Effector memory CD8-positive, alpha-beta T cell (primary cell): Measurements from ENCODE around the gene TARBP1.

ENCODE experiments used
- ATAC-seq: fragments of 150-1000 bp; cut with Tn5 transposase; replicated peaks from 2 replicates; pipeline ENCODE4 v1.10.0; 2021; ENCODE audit warnings: mild to moderate bottlenecking, moderate library complexity
- DNase-seq, 3 experiments: peaks; one replicate each; pipeline ENCODE4 v3.0.0; 2021
- H3K27ac Mint-ChIP-seq, 2 donors: one replicate each; pipeline ENCODE4 v1.8.0; 2022; ENCODE audit warnings: mild to moderate bottlenecking in 2 of 2, mixed read lengths in 2 of 2, moderate library complexity in 2 of 2
- H3K27me3 Mint-ChIP-seq, 2 donors: one replicate each; pipeline ENCODE4 v1.8.0; 2022; ENCODE audit warnings: mixed read lengths in 2 of 2
- H3K36me3 Mint-ChIP-seq: one replicate; pipeline ENCODE4 v1.8.0; 2022; ENCODE audit warnings: mild to moderate bottlenecking, moderate library complexity, mixed read lengths; ENCODE audit not compliant: insufficient read depth
- H3K4me1 Mint-ChIP-seq, 2 donors: one replicate each; pipeline ENCODE4 v1.8.0; 2022; ENCODE audit warnings: low read depth in 2 of 2, mixed read lengths in 2 of 2
- H3K4me3 Mint-ChIP-seq, 2 donors: one replicate each; pipeline ENCODE4 v1.8.0; 2022; ENCODE audit warnings: mild to moderate bottlenecking in 2 of 2, mixed read lengths in 2 of 2, moderate library complexity in 2 of 2
- H3K9me3 Mint-ChIP-seq, 2 donors: one replicate each; pipeline ENCODE4 v1.8.0; 2022; ENCODE audit warnings: mixed read lengths in 2 of 2

Gene TARBP1

DNA sequence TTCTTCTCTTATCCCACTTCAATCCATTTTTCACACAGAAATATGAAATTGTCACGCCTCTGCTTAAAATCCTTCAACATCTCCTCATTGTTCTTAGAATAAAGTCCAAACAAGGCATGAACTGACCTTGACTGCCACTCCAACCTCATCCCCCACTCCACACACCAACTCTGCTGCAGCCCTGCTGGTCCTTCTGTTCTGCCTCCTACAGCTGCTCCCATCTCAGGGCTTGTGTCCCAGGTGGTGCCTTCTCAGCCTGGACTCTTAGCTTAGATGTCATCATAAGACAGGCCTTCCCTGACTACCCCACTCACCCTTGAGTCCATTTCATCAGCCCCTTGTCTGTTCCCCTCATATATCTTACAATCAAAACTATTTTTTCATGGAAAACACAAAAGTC is 10.4 kb downstream of the TARBP1 start:
- Mint-ChIP-seq H3K4me1 (peaks cover 0 to 6% of the 10 kb centered on the region in 2 donors), H3K27ac (no peak overlapping the region), H3K9me3 (no peaks in the 10 kb centered on the region), H3K4me3 (no peak overlapping the region), H3K27me3 (no peaks in the 10 kb centered on the region), H3K36me3 (peaks cover 25% of the 10 kb centered on the region)
- DNase-seq (no peak), ATAC-seq (no peak)

DNA sequence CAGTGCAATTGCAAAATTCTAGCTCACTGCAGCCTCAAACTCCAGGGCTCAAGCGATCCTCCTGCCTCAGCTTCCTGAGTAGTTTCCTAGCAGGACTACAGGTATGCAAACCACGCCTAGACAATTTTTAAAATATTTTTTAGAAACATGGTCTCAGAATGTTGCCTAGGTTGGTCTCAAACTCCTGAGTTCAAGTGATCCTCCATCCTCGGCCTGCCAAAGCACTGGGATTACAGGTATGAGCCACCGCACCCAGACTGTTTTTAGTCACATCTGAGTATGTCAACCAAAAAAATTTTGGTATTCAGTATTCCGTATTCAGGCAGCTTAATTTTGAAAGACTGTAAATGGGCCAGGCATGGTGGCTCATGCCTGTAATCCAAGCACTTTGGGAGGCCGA is 11.2 kb downstream of the TARBP1 start:
- Mint-ChIP-seq H3K4me3 (no peak overlapping the region), H3K27ac (no peak overlapping the region), H3K27me3 (no peaks in the 10 kb centered on the region), H3K9me3 (no peaks in the 10 kb centered on the region), H3K36me3 (peaks cover 30% of the 10 kb centered on the region), H3K4me1 (no peaks in the 10 kb centered on the region)
- DNase-seq (no peak), ATAC-seq (no peak)

DNA sequence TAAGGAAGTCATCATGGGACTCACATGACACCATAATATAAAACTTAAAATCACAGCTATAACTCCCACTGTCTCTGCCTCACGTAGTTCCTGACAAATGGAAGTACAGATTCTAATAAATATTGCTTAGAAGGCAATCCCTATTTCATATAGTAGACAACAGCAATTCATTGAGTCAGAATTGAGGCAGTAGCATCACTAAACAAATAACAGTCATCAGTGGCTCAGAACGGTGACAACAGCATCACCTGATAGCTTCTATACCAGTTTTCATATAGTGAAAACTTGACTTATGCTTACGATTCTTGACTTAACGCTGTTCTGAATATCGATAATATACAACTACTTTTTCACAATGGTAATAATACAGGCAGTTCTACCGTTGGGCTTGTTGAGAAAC is 12.0 kb downstream of the TARBP1 start:
- H3K36me3 Mint-ChIP-seq = peaks cover 37% of the 10 kb centered on the region
- DNase-seq (no peak), ATAC-seq (no peak)
- no peak overlapping the region for H3K27ac Mint-ChIP-seq
- H3K4me1 Mint-ChIP-seq = no peaks in the 10 kb centered on the region
- no peaks in the 10 kb centered on the region for H3K9me3 Mint-ChIP-seq
- H3K4me3 Mint-ChIP-seq = no peak overlapping the region
- no peaks in the 10 kb centered on the region for H3K27me3 Mint-ChIP-seq

DNA sequence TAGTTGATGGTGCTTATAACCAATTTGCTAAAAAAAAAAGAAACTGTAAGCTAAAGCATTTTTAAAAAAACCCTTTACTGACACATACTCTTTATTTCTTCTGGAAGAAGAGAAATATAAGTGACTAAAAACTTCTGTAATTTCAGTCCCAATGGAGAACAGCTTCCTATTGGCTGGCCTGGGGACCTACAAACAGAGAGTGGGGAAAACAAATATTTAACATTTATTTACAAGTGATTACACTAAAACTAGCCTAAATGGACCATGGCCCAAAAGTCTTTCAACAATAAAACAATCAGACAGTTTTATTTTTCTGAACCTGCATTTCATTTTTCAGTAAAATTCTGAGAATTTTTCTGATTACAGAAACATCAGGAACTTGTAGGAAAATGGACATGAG is 15.2 kb downstream of the TARBP1 start:
- ATAC-seq = no peak
- Mint-ChIP-seq H3K36me3 (peaks cover 38% of the 10 kb centered on the region), H3K27ac (no peak overlapping the region), H3K9me3 (no peaks in the 10 kb centered on the region), H3K4me3 (no peak overlapping the region), H3K27me3 (no peaks in the 10 kb centered on the region), H3K4me1 (no peaks in the 10 kb centered on the region)
- DNase-seq = no peak

DNA sequence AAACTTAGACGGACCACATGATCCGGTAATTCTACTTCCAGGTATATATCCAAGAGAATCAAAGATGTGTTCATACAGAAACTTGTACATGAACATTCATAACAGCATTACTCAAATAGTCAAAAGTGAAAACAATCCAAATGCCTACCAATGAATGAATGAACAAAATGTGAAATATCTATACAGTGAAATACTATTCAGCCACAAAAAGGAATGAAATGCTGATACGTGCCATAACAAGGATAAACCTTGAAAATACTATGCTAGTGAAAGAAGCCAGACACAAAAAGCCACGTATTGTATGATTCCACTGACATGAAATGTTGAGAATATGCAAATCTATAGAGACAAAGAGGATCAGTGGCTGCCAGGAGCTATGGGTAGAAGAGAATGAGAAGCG is 18.3 kb downstream of the TARBP1 start:
- peaks cover 36% of the 10 kb centered on the region for H3K36me3 Mint-ChIP-seq
- H3K4me3 Mint-ChIP-seq = no peak overlapping the region
- H3K27me3 Mint-ChIP-seq = no peaks in the 10 kb centered on the region
- no peaks in the 10 kb centered on the region for H3K9me3 Mint-ChIP-seq
- no peaks in the 10 kb centered on the region for H3K4me1 Mint-ChIP-seq
- DNase-seq (no peak), ATAC-seq (no peak)
- no peak overlapping the region for H3K27ac Mint-ChIP-seq

DNA sequence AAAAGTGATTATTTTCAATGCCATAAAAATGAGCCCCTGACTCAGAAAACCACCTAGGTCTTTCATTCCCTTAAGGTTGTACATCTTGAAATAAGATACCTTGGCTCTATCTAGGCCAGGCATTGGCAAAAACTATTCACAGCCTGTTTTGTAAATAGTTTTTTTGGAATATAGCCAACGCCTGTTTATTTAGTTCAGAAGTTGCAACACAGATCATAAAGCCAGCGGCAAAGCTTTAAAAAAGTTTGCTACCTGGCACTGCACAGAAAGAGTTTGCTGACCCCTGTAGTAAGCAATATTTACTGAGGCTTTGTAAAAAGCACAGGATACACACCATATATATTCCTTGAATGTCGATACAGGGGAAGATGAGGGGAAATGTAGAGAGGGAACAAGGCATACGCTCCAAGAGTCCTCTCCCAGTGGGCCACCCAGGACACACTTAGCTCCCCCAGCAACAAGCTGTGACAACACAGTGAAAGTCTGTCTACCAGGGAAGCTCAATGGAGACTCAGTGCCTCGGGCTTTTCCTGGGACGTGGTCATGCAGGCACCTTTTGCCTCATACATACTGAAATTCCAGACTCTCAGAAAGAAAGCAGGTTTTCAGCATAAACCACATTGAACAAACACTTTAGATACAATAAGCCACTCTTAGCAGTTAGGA is 20.5 kb downstream of the TARBP1 start:
- peaks cover 32% of the 10 kb centered on the region for H3K36me3 Mint-ChIP-seq
- ATAC-seq (no peak), DNase-seq (no peak)
- H3K4me1 Mint-ChIP-seq = no peaks in the 10 kb centered on the region
- no peak overlapping the region for H3K27ac Mint-ChIP-seq
- no peaks in the 10 kb centered on the region for H3K27me3 Mint-ChIP-seq
- H3K9me3 Mint-ChIP-seq = no peaks in the 10 kb centered on the region
- H3K4me3 Mint-ChIP-seq = no peak overlapping the region

DNA sequence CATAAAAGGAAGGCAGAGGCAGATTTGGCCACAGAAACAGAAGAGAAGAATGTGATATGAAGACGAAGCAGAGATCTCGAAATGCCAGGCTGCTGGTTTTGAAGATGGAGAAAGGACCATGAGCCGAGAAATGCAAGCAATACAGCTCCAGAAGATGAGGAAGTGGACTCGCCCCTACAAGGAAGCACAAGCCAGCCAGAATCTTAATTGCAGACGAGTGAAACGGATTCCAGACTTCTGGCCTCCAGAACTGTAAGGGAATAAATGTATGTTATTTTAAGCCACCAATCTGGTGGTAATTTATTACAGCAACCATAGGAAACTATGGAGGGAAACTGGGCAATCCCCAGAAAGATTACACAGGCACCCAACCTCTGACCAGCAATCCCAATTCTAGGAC is 24.1 kb downstream of the TARBP1 start:
- peaks cover 24% of the 10 kb centered on the region for H3K36me3 Mint-ChIP-seq

DNA sequence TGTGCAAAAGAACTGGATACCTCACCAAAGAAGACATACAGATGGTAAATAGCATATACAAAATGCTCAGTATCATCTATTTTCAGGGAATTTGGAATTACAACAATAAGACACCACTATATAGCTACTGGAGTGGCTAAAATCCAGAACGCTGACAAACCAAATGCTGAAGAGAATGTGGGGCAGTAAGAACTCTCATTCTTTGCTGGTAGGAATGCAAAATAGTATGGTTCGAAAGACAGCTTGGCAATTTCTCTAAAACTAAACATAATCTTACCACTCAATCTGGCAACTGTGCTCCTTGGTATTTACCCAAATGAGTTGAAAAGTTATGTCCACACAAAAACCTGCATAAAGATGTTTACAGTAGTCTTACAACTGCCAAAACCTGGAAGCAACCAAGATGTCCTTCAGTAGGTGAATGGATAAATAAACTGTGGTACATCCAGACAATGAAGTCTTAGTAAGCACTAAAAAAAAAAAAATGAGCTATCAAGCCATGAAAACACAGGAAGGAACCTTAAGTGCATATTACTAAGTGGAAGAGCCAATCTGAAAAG is 26.5 kb downstream of the TARBP1 start:
- H3K9me3 Mint-ChIP-seq = no peaks in the 10 kb centered on the region
- peaks cover 30% of the 10 kb centered on the region for H3K36me3 Mint-ChIP-seq
- DNase-seq = no peak
- no peaks in the 10 kb centered on the region for H3K4me1 Mint-ChIP-seq
- H3K27ac Mint-ChIP-seq = no peak overlapping the region
- no peak for ATAC-seq
- H3K27me3 Mint-ChIP-seq = no peaks in the 10 kb centered on the region
- H3K4me3 Mint-ChIP-seq = no peak overlapping the region

More for the DNA sequence above, 24.1 kb downstream of the TARBP1 start:
- no peak overlapping the region for H3K27ac Mint-ChIP-seq
- ATAC-seq (no peak), DNase-seq (no peak)
- no peaks in the 10 kb centered on the region for H3K27me3 Mint-ChIP-seq
- H3K4me1 Mint-ChIP-seq = no peaks in the 10 kb centered on the region
- H3K9me3 Mint-ChIP-seq = no peaks in the 10 kb centered on the region
- H3K4me3 Mint-ChIP-seq = no peak overlapping the region

DNA sequence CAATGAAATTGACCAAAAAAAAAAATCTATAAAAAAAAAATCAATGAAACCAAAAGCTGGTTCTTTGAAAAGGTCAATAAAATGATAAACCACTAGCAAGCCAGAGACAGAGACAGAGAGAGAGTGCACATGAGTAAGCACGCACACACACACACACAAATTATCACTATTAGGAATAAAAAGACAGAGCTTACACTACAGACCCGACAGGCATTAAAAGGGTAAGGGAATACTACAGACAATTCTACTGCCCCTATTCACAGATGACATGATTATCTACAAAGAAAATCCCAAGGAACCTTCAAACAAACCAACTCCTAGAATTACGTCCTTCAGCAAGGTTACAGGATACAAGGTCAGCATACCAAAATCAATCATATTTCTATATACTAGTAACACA is 38.6 kb downstream of the TARBP1 start:
- ATAC-seq (no peak), DNase-seq (no peak)
- Mint-ChIP-seq H3K36me3 (peaks cover 17% of the 10 kb centered on the region), H3K9me3 (peaks cover 0 to 2% of the 10 kb centered on the region in 2 donors), H3K27me3 (no peaks in the 10 kb centered on the region), H3K4me1 (no peaks in the 10 kb centered on the region), H3K27ac (no peak overlapping the region), H3K4me3 (no peak overlapping the region)

DNA sequence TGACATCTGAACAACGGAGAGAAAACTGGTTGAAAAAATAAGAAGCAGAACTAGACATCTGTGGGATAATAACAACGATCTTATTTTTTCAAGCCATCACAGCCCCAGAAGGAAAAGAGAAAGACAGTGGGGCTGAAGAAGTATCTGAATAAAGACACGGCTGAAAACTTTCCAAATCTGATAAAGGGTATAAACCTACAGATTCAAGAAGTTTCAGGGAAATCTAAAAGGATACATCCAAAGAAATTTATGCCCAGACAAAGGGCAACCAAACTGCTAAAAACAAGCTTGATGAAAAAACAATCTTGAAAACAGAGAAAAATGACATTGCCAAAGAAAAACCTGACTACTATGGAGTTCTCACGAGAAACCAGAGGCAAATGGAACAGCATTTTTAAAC is 40.4 kb downstream of the TARBP1 start:
- Mint-ChIP-seq H3K27ac (no peak overlapping the region), H3K9me3 (peaks cover 0 to 2% of the 10 kb centered on the region in 2 donors), H3K4me1 (no peaks in the 10 kb centered on the region), H3K27me3 (no peaks in the 10 kb centered on the region), H3K4me3 (no peak overlapping the region), H3K36me3 (peaks cover 12% of the 10 kb centered on the region)
- DNase-seq = no peak
- ATAC-seq = no peak

DNA sequence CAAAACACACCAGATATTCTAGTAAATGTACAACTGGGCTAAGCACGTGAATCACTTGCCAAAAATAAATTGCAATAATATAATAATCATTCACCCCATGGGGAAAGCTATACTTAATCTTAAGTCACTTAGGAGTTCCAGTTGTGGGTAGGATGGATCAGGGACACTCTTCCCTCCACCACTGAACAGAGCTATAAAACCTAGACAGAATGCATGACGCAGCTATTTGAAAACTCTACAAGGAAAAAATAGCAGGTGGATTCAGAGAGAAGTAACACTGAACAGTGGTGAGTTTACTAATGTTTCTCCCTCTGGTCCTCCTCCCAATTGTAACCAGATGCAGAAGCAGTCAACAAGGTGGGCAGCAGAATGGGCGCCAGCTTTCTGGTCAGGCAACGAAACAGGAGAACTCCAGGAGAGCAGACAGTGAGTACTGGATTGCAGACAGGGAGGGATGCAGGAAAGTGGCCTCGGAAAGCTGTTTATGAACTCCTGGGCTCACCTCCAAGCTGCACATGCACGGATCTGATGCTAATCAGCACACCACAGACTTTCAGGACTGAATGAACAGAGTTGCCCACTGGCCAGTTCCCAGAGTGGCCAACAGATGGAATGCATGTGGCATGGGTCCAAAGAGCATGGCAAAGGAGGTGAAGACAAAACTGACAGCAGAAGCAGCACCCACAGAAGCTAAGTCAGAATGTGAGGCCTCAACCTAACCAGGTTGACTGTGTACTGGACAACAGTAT is 41.4 kb downstream of the TARBP1 start:
- Mint-ChIP-seq H3K4me3 (no peak overlapping the region), H3K4me1 (no peaks in the 10 kb centered on the region), H3K36me3 (peaks cover 6% of the 10 kb centered on the region), H3K27me3 (no peaks in the 10 kb centered on the region), H3K9me3 (peaks cover 0 to 2% of the 10 kb centered on the region in 2 donors), H3K27ac (no peak overlapping the region)
- DNase-seq = no peak
- ATAC-seq = no peak

DNA sequence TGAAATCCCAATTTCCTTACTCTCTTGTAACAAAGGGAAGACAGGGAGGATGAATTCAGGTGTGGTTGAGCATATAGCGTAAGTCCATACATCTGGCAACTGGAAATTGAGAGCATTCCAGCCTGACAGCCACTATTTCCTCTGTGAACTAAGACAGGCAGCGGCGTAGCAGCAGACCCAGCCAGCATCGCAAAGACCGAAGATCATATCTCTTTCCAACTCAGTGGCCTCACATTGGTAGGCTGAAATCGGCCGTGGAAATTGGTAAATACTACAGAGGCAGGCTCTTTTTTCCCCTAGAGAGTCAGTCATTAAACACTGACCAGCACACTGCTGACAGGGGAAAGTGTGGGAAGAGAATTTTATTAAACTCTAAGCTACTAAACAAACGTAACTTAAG is 43.4 kb downstream of the TARBP1 start:
- peaks cover 5% of the 10 kb centered on the region for H3K36me3 Mint-ChIP-seq
- no peak overlapping the region for H3K4me3 Mint-ChIP-seq
- no peak overlapping the region for H3K27ac Mint-ChIP-seq
- no peak for ATAC-seq
- no peaks in the 10 kb centered on the region for H3K27me3 Mint-ChIP-seq
- peaks cover 0 to 2% of the 10 kb centered on the region in 2 donors for H3K9me3 Mint-ChIP-seq
- no peaks in the 10 kb centered on the region for H3K4me1 Mint-ChIP-seq
- DNase-seq = no peak

DNA sequence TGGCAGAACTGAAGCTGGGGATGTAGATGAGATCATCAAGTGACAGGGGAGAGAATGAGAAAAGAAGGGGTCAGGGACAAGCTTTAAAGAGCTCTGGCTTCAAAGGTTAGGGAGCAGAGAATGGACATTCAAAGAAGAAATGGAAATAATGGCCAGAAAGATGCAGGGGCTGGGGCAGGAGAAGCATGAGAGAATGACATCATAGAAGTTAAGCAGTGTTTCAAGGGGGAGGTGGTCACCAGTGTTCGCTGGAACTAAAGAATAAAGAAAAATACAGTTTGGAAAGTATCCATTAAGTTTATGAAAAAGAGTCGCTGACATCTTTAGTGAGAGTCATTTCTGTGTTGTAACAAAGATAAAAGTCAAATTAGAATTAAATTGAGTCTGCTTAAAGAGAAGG is 44.3 kb downstream of the TARBP1 start:
- peaks cover 0 to 2% of the 10 kb centered on the region in 2 donors for H3K9me3 Mint-ChIP-seq
- no peaks in the 10 kb centered on the region for H3K4me1 Mint-ChIP-seq
- H3K4me3 Mint-ChIP-seq = no peak overlapping the region
- DNase-seq (no peak), ATAC-seq (no peak)
- H3K36me3 Mint-ChIP-seq = peaks cover 12% of the 10 kb centered on the region
- H3K27ac Mint-ChIP-seq = peak overlapping the region in 1 of 2 donors; percentile 47
- H3K27me3 Mint-ChIP-seq = no peaks in the 10 kb centered on the region
